ENCODE data around the gene LHFPL4. TPM values are rescaled to one million over a fixed set of nuclear protein-coding genes. Genes with fewer than 3 reads are reported as not detected.

LHFPL4 gene
- total and polyA plus RNA-seq, 2 of the 13 experiments (the other 11 are each of a cell fraction or from before 2014, with no cell fraction given) = 0.02 to 0.03 TPM

DNA sequence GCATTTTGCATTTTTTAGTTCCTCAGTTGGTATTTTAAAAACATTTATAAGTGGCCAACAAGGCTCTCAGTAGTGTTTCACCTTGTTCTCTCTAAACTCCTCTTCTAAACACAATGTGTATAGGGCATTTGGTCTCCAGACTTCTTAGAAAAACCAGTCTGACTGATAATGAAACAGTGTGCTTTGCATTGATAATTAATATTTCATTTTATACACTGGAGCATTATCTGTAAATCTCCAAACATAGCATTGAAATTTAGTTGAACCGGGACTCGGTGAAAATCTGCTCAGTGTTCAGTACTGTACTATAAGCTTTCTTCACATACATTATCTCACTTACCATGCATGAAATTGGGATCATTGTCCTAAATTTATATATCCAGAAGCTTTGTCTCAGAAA, 102.6 kb downstream of the LHFPL4 start (continued):
- TF ChIP-seq, protein P1, sequence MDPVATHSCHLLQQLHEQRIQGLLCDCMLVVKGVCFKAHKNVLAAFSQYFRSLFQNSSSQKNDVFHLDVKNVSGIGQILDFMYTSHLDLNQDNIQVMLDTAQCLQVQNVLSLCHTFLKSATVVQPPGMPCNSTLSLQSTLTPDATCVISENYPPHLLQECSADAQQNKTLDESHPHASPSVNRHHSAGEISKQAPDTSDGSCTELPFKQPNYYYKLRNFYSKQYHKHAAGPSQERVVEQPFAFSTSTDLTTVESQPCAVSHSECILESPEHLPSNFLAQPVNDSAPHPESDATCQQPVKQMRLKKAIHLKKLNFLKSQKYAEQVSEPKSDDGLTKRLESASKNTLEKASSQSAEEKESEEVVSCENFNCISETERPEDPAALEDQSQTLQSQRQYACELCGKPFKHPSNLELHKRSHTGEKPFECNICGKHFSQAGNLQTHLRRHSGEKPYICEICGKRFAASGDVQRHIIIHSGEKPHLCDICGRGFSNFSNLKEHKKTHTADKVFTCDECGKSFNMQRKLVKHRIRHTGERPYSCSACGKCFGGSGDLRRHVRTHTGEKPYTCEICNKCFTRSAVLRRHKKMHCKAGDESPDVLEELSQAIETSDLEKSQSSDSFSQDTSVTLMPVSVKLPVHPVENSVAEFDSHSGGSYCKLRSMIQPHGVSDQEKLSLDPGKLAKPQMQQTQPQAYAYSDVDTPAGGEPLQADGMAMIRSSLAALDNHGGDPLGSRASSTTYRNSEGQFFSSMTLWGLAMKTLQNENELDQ (CRISPR knock-in tag; IDR thresholded peaks at IDR 0.05; ENCODE audit: borderline replicate concordance) = no peak

GRCh38 chr3:9450126-9450525, 103.5 kb downstream of the LHFPL4 start:
- peaks cover 5% of the 10 kb centered on the region for H3K79me2 ChIP-seq (ENCODE audit: insufficient read depth, low read length)
- POLR2A ChIA-PET = no interaction called here
- no peak for FAIRE-seq
- H4K20me1 ChIP-seq (ENCODE audit: insufficient read depth, low read length) = no peaks in the 10 kb centered on the region; the same call in 1 of the 2 replicates
- H3K4me2 ChIP-seq (ENCODE audit: low read depth, low read length) = no peak overlapping the region
- intact Hi-C loops (cut with micrococcal nuclease; ENCODE audit: unreplicated experiment) = no loop called here
- DNase-seq (ENCODE audit: low spot score) = no peak
- BruUV-seq (replicated peaks) = TSS peak; percentile 9
- TF ChIP-seq JDP2 (CRISPR knock-in tag; IDR thresholded peaks at IDR 0.05; ENCODE audit: borderline replicate concordance) (no peak), HNRNPLL (IDR thresholded peaks at IDR 0.05; ENCODE audit: low read depth, low read length, poor library complexity, severe bottlenecking) (no peak), ZNF12 (CRISPR knock-in tag; IDR thresholded peaks at IDR 0.05) (no peak), ZZZ3 (CRISPR knock-in tag; IDR thresholded peaks at IDR 0.05; ENCODE audit: borderline replicate concordance) (no peak), MTF2 (CRISPR knock-in tag; IDR thresholded peaks at IDR 0.05; ENCODE audit: borderline replicate concordance) (no peak)
- ATAC-seq = no peak
- no peaks in the 10 kb centered on the region for H3K4me1 ChIP-seq (ENCODE audit: insufficient read depth, low read length)
- H2AFZ ChIP-seq (ENCODE audit: low read length) = no peak overlapping the region
- in situ Hi-C loops (cut with HindIII; ENCODE audit: extremely low pct_ligation_motif_present, low pct_unique_long_range_greater_than_20kb) = no loop called here
- no peak overlapping the region for H3K27ac ChIP-seq (ENCODE audit: extremely low read length, insufficient read depth, low read length)
- no peaks in the 10 kb centered on the region for H3K9me3 ChIP-seq (ENCODE audit: low read length)
- 97% methylated on average over 1 of the region's 1 CpG for WGBS (ENCODE audit: low lambda C conversion rate)
- H3K4me3 ChIP-seq (replicated peaks in 1 of 3; ENCODE audit: insufficient read depth in 1 of 3, low read depth in 2 of 3, low read length in 3 of 3) = no peak overlapping the region
- no peaks in the 10 kb centered on the region for H3K27me3 ChIP-seq (ENCODE audit: control insufficient read depth in 1 of 2, insufficient read depth in 2 of 2, low read length in 2 of 2)
- no peak overlapping the region for H3K9ac ChIP-seq (ENCODE audit: insufficient read depth, low read depth, low read length)
- CTCF ChIA-PET (ENCODE audit: low intra/inter-chr PET ratio, low total read pairs) = no interaction called here
- peaks cover 28 to 91% of the 10 kb centered on the region in 2 experiments for H3K36me3 ChIP-seq (replicated peaks in 1 of 2; ENCODE audit: control insufficient read depth in 1 of 2, insufficient read depth in 2 of 2, low read length in 2 of 2)

Measured in HepG2 (cell line).